HK-2 (cell line): ENCODE measurements around the gene NDUFB7.
A peak's percentile ranks its signal among the peaks of the same experiment; 100 is the strongest.
"Not testable (repeated sequence)": the region's sequence is repeated elsewhere in the genome, so short reads cannot be mapped to it uniquely, and the experiment has no call there.

Experiments
- DNase-seq: peaks from one replicate; pipeline ENCODE4 v3.0.0-alpha.2; 2018; ENCODE audit not compliant: unreplicated experiment

Gene NDUFB7

DNA sequence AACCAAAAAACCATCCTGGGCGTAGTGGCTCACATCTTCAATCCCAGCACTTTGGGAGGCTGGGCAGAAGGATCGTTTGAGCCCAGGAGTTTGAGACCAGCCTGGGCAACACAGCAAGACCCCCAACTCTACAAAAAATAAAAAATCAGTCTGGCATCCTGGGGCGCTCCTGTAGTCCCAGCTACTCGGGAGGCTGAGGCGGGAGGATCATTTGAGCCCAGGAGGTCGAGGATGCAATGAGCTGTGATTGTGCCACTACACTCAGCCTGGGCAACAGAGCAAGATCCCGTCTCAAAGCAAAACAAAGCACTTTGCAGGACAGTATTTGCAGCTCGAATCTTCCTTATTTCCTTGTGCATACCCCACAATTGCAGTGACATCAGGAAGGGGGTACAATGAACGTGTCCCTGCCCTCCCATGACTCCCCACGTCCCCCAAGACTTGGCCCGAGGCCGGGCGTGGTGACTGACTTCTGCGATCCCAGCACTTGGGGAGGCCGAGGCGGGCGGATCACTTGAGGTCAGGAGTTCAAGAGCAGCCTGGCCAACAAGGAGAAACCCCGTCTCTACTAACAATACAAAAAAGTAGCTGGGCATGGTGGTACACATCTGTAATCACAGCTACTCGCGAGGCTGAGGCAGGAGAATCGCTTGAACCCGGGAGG is 870 bp downstream of the NDUFB7 start:
- no peak for DNase-seq

DNA sequence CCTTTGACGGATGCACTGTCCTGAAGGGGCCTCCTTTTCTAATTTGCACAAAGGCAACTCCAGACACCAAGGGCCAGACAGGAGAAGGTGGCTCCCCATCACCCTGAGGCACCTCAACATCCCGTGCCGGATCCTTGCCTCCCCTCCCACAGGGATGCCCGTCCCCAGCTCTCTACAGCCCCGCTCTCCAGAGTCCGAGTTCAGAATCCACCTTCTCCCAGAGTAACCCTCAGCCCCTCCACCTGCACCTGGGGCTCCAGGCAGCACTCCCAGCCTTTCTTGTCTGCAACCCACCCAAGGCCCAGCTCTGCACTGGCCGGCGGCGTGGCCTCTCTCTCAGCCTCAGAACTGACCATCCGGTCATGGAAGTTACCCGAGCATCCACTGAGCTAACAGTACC is 4.8 kb downstream of the NDUFB7 start:
- no peak for DNase-seq

DNA sequence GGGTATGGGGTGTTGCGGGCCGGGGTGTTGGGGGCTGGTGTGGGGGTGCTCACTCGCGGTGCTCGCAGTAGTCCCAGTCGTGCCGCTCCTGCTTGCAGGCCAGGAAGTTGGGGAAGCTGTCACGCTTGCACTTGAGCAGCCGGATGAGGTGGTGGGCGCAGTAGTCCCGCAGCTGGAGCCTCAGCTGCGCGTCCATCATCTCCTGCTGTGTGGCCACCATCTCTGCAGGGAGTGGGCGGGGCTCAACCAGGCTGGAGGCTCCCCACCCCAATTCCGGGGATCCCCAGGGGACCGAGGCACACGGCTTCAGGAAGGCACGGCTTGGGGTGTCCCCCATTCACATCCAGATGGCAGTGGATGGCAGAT is 5.2 kb downstream of the NDUFB7 start:
- no peak for DNase-seq

DNA sequence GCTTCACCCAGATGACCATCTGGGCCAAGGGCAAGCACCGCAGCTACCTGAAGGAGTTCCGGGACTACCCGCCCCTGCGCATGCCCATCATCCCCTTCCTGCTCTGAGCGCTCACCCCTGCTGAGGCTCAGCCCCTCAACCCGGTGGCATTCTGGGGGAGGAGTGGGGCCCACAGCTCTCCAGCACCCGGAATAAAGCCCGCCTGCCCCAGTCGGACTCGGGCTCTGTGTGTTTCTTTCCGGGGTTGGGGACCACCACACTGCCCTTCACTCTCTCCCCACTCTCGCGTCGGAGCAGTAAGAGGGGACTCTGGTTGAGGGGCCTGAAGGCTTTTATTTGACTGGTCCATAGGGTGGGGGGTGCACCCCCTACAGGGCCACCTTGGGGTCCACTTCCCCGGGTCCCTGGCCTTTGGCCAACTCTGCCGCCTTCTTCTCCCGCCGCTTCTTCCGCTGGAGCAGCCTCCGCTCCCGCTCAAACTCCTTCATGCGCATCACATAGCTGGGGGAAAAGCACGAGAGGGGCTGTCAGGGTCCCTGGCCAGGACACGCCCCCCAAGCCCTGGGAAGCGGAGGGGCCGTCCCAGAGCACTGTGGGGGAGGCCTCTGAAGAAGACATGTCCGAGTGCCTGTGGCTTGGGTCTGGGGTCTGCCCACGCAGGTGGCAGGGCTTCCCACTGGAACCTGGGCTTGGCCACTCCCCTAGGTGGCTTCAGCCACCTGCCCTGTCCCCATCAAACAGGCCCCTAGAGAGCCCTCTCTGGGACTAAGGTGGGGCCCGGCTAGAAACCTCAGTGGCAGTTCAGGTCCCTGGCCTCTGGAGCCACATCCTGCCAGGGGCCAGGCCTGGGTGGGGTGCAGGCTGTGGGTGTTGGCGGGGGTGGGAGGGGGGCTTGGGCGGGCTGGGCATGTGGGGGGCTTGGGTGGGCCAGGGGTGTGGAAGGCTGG is 5.8 kb downstream of the NDUFB7 start:
- no peak for DNase-seq

DNA sequence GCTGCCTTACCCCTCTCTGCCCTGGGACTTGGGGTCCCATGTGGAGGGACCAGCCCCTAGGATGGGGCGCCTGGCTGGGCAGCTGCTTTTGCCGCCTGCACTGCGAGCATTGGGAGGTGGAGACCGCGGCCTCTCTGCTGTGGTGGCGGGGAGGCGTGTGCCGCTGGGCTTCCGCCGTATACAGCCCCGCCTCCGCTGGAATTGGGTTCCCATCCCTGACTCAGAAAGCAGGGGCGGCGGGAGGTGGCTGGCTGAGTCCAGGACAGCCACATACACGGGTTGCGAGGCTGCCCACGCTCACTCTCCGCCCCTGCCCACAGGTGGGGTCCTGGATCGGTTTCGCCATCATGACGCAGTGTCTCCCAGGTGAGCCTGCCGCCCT is 6.6 kb downstream of the NDUFB7 start:
- no peak for DNase-seq

DNA sequence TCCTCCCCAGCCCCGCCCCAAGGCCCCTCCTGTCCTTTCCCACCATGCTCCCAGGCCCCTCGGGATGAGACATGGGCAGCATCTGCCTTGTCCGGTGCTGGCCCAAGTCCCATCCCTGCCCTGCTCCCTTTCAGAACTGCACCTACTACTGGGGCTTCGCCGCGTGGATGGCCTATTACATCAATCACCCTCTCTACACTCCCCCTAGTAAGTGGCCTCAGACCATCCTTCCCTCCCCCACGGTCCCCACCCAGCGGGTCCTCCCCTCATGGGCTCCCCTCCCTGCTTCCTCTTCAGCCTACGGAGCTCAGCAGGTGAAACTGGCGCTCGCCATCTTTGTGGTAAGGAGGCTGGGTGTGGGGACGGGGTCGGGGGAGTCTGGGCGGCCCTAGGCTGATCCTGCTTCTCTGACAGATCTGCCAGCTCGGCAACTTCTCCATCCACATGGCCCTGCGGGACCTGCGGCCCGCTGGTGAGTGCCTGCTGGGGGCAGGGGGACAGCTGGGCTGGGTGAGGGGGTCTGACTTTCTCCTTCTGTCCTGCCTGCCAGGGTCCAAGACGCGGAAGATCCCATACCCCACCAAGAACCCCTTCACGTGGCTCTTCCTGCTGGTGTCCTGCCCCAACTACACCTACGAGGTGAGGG is 7.1 kb downstream of the NDUFB7 start:
- not testable (repeated sequence) for DNase-seq

DNA sequence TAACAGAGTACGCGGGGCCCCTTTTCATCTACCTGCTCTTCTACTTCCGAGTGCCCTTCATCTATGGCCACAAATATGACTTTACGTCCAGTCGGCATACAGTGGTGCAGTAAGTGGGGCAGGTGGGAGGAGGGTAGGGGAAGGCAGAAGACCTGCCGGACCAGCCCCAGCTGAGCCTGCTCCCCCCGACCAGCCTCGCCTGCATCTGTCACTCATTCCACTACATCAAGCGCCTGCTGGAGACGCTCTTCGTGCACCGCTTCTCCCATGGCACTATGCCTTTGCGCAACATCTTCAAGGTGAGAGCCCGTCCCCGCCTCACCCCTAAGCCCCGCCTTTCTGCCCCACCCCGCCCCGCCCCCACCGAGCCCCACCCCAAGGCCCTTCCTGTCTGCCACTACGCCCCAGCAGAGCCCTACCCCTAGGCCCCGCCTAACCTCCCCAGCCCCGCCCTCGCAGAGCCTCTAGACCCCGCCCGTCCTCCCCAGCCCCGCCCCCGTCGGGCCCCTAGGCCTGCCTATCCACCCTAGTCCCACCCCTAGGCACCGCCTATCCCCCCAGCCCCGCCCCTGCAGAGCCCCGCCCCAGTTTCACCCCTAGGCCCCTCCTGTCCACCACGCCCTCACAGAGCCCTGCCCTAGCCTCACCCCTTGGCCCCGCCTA is 7.7 kb downstream of the NDUFB7 start:
- DNase-seq, result no peak

DNA sequence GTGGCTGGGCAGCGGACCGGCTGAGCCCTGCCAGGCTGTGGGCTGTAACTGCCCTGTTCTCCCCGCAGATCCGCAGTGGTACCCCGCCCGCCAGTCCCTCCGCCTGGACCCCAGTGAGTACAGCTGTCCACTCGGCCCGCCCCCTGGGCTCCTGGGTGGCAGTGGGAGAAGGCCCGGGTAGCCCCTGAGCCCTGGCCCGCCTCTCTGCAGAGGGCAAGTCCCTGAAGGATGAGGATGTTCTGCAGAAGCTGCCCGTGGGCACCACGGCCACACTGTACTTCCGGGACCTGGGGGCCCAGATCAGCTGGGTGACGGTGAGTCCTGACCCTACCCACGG is 8.3 kb downstream of the NDUFB7 start:
- DNase-seq, result no peak

DNA sequence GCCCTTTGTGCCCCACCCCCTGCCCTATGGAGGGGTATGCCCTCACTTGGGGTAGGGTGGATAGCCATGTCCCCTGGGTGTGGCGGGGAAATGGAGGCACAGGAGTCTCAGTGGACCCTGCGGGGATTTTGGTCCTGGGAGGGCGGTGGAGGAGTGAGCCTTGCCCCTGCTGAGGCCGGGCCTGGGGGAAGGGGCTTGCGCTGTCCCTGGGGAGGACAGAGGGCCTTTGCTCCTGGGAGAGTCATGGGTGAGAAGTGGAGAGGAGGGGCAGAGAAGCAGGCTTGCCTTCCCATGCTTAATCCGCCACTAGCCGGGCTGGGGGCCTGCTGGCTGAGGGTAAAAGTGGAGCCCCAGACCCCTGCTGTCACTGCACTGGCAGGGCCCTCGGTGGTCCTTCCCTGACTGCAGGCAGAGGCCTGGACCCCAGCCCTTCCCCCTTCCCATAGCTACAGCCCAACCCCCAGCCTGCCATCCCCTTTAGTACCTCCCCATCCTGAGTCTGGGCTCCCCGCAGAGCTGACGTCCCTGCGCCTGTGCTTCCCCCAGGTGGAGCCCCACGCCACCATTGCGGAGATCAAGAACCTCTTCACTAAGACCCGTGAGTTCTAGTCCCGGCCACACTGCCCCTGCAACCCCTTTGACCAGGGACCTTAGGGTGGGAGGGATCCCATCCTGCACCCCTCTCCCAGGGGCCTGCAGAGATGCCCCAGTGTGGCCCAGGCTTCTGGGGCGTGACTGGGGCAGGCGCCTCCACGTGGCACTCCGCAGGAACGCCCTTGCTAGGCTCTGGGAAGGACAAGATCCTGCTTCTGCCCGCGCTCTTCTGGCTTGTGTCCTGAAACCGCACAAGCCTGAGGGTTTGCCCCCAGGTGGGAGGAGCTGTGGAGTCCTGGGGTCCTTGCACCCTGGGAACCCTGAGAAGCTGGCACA is 8.9 kb downstream of the NDUFB7 start:
- DNase-seq, result no peak

DNA sequence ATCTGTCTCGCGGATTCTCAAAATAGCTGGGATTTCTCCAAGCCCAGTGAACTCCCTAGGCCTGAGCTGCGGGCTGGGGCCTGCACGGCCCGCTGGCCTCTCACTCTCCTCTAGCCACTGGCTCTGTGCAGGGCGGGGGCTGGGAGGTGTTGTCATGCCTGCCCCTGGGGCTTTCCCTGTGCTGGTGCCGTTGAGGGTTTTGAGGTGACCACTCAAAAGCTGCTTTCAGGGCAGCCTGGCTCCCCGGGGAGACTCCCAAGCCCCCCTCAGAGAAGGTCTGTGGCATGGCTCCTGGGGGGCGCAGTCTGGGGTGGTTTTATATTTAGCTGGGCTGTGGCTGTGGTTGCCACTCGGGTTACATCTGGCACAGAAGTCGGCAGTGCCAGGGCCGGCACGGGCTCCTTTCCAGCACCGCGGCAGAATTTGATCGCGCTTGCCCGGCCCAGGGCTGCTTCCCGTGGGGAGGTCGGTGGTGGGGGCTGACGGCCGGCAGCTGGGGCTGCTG is 10.0 kb downstream of the NDUFB7 start:
- peak; percentile 67 for DNase-seq

DNA sequence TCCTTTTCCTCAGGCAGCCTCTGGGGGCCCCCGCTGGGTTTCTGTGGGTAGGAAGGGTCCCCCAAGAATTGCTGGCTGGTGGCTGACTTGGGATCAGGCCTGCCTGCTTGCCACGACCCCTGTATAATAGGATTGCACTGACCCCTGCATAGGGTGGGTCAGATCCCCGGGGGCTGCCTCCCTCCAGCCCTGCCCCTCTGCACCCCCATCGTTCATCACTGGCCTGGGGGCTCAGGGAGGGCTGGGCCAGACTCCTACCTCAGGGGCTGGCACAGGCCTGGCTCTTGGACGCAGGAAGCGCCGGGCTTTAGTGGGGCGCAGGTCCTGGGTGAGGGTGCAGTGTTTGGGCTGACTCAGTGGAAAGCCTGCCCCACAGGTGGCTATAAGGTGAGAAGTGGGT is 10.6 kb downstream of the NDUFB7 start:
- DNase-seq, result no peak

DNA sequence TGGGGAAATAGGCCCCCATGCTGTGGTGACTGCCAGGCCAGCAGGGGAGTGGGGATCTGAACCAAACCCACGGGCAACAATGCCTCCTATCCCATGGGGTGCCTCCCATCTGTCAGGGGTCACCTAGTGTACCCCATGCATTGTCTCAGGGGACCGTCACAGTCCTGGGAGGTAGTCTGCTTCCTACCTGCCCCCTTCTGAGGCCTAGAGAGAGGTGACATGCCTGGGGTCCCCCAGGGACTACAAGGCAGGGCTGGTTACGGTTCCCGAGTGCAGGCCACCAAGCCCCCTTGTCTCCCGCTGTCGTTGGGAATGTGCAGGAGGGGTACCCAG is 11.1 kb downstream of the NDUFB7 start:
- no peak for DNase-seq

DNA sequence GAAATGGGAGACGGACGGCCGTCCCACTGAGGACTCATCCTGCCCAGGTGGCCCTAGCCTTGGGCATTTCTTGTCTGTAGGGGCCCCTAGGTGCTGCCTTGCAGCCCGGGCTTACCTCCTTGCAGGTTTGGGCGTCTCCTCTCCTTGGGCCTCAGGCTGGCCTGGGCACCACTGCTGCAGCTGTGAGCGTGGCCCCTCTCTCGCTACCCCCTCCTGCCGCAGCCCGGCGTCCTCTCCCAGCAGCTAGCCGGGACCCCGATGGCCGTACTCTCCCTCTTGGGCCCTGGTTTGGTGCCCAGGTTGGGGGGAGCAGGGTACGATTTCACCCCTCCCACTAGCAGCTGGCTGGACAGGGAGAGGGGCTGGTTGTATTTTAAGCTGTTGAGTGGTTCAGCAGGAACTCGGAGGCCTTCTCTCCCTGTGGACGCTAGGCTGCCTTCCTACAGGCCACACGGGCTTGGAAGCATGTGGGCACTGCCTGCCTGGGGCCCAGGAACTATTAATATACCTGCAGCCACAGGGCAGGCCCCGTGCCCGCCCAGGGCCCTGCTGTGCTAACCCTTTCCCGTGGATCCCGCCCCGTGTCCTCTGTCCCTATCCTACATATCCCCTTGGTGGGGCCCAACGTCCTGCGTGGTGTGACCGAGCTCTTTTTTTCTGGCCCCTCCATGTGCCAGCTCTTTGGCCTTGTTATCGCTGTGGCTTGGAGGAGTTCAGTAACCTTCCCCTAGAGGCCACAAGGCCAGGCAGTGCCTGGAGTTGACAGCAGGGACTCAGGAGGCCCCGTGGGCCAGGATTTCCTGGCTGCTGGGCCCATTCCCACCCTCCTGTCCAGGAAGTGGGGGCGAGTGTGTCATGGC is 11.7 kb downstream of the NDUFB7 start:
- no peak for DNase-seq

DNA sequence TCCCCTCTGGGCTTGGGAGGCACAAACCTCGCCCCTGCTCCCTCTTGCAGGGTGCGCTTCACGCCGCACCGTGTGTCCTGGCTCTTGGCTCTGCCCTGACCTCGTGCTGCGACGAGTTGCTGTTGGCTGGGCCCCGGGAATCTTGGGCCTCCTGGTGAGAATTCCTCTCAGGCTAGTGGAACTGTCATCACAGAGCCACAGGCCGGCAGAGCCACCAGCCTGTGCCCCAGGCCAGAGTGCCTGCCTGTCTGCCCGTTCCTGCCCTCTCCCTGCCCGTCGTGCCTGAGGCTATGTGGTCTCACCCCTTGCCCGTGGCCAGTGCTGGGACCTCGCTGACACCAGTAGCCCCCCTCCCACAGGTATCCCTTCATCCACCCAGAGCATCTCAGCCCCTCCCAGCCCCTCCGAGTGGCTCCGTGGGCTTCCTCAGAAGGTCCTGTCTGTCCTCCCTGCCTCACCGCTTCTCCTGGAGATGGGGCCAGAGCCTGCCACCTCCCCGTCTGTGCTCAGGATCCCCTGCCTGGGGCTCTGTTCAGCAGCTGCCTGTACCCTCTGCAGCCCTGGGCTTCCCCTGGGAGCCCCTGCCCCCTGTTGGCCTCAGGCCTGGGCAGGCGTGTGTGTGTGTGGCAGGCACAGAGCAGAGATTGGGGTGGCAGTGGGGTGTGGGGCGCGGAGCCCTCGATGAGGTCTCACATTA is 13.3 kb downstream of the NDUFB7 start:
- no peak for DNase-seq

DNA sequence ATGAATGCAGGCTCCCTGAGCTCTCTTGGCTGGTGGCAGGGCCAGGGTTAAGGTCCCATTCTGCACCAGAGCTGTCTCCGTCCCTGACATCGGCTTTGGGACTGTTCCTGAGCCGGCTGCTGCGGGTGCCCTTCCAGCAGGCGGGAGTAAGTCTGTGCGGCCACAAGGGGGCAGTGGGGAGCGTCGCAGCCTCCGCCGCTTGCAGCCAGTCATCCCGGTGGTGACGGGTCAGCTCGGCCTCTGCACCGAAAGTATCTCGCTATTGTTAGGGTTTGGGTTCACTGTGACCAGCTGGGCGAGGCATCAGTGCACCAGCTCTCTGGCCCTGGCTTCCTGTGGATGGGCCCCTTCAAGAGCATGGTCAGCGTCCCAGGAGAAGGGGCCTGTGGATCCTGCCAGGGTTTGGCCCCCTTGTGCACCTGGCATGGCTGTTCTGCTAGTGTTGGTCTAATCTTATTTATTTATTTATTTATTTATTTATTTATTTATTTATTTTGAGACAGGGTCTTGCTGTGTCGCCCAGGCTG is 15.1 kb downstream of the NDUFB7 start:
- DNase-seq, result peak; percentile 73

DNA sequence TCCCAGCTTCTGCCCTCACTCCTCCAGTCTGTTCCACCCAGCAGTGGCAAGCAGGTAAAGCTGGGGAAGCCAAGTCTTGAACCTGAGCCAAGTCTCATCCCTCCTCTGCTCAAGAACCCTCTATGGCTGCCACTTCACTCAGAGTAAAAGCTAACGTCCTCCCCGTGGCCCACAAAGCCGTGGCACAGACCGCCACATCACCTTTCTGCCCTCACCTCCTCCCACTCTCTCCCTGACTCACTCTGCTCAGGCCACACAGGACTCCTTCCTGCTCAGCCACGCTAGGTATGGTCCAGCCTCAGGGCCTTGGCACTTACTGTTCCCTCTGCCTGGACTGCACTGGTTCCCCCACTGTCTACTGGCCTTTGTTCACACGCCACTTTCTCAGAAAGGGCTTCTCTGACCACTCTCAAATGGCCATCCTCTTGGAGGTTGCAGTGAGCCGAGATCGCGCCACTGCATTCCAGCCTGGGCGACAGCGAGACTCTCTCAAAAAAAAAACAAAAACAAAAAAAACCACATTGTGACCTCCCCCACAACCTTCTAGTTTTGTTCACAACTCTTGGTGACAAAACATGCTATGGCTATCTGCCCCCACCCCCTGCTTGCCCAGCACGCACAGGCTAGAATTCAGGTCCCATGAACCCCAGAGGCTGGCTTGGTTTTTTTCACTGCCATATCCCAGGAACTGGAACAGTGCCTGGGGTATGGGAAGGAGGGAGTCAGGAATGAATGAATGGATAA is 15.8 kb downstream of the NDUFB7 start:
- DNase-seq, result peak; percentile 56

DNA sequence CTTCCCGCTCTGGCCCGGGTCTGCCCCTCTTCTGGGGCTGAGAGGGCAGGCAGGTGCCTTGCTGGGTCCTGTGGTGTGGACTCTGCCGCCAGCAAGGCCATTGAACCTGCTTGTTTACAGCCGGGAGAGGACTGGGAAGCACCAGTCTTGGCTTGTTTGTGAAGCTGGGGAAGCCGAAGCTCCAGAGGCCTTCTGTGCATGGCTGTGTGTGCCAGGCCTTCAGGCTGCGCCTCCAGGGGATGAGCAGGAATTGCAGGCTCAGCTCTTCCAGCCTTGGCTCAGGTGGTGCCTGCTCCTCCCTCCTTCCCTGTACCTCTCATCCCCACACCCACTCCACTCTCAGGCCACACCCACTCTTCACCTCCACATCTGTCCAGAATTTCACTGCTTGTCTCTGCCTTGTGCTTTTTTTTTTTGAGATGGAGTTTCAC is 17.5 kb downstream of the NDUFB7 start:
- DNase-seq, result no peak

DNA sequence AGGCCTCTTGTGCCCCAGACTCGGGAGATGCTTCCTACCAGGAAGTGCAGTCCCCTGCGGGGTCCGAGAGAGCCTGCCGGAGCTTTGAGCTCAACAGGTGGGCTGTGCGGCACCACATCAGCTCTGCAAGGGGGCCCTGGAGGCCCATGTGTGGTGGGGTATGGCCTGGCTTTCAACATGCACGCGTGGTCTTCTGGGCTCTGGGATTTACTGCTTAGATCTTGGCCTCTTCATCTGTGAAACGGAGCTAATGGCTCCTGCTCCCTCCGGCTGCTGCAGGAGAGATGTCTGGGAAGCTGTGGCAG is 18.0 kb downstream of the NDUFB7 start:
- DNase-seq, result no peak
